GM21526 (cell line): Measurements from ENCODE around the gene ZNF473.
"Not testable (repeated sequence)": the region's sequence is repeated elsewhere in the genome, so short reads cannot be mapped to it uniquely, and the experiment has no call there.

ENCODE experiments used
- ATAC-seq: cut with Tn5 transposase; IDR thresholded peaks from one replicate; pipeline ENCODE4 v1.9.1; 2021; ENCODE audit warnings: moderate library complexity; ENCODE audit not compliant: unreplicated experiment, low FRiP score

The ZNF473 gene

DNA sequence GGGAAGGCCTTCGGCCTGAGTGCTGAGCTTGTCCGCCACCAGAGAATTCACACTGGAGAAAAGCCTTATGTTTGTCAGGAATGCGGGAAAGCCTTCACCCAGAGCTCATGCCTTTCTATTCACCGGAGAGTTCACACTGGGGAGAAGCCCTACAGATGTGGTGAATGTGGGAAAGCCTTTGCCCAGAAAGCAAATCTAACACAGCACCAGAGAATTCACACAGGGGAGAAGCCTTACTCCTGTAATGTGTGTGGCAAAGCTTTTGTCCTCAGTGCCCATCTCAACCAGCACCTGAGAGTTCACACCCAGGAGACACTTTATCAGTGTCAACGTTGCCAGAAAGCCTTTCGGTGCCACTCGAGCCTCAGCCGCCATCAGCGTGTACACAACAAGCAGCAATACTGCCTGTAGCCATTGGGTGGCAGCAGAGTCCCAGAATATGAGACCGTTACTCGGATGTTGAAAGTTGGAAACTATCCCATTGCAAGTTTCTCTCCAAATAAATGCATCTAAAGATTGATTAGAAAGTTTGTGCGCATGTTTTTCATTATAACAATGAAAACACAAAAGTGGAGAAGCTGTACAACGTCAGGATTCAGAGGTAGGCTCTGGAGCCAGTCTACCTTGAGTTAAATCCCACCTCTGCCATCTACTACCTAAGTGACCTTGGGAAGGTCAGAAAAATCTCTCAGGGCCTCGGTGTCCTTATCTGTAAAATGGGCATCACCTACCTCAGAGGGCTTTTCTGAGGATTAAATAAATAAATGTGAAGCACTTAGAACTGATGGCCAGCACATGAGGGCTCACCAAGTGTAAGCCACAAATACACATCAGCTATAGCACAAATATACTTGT lies 21.1 kb downstream of the ZNF473 start:
- ATAC-seq = no peak

- no peak for ATAC-seq
Observed at GRCh38 chr19:50047671-50048070, 21.9 kb downstream of the ZNF473 start.

DNA sequence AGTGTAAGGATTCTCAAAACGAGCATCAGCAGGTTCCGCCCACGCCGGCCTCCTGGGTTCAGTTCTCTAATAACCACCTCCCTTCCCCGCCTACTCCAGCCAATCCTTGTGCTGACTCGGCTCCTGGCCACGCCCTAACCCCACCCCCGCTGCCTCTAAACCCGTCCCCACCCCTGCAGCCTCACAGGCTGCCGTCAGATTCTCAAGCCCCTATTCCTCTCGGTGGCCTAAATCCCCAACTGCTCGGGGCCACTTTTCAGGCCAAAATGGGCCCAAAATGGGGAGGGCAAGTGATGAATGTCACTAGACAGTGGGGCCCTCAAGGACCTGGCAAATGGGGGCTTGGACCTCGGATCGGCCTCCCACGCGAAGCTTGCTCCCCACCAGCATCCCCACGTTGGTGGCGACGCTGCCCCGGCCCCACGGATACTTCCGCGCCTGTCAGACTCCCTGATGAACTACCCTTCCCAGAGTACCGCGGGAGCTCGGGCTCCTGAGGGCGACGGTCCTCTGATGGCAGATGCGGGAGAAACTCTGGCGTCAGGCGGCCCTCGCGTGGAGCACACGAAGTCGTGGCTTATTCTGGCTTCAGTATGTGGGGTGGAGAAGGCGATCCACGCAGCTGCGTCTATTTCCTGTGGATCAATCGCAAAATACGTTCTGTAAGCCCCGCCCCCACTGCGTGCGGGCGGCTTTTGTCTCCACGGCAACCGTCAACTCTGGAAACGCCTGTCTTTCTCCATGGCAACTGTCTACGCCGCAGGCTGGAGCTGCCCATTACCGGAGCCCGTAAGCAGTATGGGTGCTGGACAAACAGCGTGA lies 24.8 kb downstream of the ZNF473 start:
- ATAC-seq = no peak

- not testable (repeated sequence) for ATAC-seq
Observed at GRCh38 chr19:50051228-50051895, 25.6 kb downstream of the ZNF473 start.

GRCh38 chr19:50051964-50052363 lies 26.2 kb downstream of the ZNF473 start:
- ATAC-seq = no peak

DNA sequence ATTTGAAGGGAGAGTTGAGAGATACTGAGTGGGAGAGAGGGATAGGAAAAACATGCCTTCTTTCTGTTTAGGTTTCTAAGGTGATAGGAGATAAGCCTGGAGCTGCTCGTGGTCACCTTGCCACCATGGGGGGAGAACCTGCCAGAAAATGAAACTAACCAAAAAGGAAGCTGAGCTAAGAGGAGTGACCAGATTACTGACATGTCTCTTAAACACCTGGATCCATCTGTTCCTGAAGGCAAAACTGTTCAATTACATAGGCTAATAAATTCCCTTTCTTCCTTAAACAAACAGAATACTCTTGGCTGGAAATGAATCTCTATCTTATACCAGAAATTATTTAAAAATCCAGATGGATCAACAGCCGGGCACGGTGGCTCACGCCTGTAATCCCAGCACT lies 27.3 kb downstream of the ZNF473 start:
- ATAC-seq = no peak

DNA sequence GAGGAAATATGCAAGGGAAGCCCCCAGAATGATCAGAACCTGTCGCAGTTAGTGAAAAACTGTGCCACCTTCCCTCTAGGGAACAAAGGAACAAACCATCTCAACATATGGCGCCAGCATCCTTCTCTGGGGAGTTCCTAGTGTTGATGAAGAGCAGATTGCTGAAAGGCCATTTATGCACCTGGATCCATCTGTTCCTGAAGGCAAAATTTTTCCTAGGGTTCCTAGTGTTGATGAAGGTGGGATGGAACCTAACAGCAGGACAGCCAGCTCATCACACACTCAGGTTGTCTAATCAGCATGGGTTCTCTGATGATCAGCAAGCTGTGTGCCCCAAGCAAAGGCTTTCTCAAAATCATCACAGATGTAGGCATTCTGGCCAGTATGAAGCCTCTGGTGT lies 32.6 kb downstream of the ZNF473 start:
- ATAC-seq = no peak

DNA sequence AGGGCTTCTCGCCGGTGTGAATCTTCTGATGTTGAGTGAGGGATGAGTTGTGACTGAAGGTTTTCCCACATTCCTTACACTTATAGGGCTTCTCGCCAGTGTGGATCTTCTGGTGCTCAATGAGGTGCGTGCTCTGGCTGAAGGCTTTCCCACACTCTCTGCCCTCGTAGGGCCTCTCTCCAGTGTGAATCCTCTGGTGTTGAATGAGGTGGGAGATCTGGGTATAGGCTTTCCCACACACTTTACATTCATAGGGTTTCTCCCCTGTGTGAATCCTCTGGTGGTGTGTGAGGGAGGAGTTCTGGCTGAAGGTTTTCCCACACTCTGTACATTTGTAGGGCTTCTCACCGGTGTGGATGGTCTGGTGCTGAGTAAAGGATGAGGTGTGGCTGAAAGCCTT lies 33.2 kb downstream of the ZNF473 start:
- ATAC-seq = no peak

DNA sequence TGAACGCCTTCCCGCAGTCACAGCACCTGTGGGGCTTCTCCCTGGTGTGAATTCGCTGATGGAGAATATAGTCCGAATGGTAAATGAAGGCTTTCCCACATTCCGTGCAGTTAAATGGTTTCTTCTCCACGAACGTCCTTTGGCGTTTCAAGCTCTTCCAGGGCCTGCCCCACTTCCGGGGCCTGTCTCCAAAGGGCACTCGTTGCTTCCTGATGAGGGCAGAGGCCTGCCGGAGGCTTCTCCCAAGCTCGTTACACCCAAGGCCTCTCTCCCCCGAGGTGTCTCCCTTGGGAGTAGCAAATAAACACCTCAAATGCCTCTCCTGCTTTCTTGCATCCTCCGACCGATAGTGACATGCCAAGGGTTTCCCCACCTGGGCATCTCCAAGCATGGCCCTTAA lies 34.3 kb downstream of the ZNF473 start:
- no peak for ATAC-seq

- no peak for ATAC-seq
Observed at GRCh38 chr19:50061650-50062049, 35.8 kb downstream of the ZNF473 start.

DNA sequence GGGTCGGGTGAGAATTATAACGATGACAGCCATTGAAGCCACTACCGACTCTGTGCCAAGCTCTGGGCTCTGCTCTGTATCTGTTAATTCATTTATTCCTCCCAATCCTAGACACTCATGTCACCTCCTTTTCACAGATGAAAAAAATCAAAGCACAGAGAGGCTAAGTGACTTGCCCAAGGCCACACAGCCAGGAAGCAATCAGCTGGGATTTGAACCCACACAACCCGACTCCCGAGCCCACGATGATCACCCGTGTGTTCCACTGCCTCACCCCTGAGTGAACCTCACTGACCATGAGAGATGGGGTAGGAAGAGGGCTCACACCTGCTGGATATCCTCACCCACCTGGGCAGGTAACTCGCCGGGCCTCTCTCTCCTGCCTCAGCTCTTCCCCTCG lies 40.1 kb downstream of the ZNF473 start:
- no peak for ATAC-seq

GRCh38 chr19:50067575-50067974 lies 41.8 kb downstream of the ZNF473 start:
- ATAC-seq = no peak

GRCh38 chr19:50068382-50068781 lies 42.6 kb downstream of the ZNF473 start:
- ATAC-seq = not testable (repeated sequence)

DNA sequence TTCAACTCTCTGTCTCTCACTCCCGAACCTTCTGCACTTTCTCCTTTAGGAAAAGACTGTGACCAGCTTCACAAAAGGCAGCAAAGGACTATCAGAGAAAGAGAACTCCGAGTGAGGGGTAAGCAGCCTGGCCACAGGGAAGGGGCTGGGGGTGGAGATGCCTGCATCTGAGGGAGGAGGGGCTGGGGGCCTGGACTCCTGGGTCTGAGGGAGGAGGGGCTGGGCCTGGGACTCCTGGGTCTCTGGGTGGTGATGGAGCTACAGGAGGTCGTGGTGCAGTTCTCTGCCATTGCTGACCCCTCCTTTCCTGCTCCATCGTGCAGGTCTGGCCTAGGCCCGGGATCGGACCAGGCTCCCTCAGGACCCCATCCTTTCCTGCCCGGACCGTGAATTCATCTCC lies 49.3 kb downstream of the ZNF473 start:
- ATAC-seq = not testable (repeated sequence)

DNA sequence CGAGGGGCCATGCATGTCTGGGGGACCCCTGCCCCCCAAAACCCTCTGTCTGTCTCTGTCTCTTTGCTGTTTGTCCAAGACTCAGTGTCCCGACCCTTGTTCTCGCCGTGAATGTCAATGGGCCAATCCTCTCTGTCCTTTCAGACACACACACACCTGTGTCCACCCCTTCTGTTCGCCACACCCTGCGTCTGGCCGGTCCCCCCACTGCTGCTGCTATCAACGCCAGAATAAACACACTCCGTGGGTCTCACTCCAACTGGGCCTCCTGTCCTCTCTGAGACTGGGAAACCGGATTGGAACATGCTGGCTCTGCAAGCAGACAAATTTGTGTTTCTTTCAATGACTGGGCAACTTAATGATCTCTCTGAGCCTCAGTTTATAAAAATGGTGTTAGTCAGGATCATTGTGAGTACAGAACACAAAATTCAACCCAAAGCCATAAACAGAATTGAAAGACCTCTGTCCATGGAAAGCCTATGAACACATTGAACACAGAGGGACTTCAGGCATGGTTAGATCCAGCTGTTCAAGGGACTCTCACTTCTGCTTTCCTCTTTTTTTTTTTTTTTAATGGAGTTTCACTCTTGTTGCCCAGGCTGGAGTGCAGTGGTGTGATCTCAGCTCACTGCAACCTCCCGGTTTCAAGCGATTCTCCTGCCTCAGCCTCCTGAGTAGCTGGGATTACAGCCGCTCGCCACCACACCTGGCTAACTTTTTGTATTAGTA lies 50.0 kb downstream of the ZNF473 start:
- ATAC-seq = not testable (repeated sequence)

GRCh38 chr19:50076581-50077355 lies 51.0 kb downstream of the ZNF473 start:
- not testable (repeated sequence) for ATAC-seq

- not testable (repeated sequence) for ATAC-seq
Observed at GRCh38 chr19:50079014-50079413, 53.2 kb downstream of the ZNF473 start.

DNA sequence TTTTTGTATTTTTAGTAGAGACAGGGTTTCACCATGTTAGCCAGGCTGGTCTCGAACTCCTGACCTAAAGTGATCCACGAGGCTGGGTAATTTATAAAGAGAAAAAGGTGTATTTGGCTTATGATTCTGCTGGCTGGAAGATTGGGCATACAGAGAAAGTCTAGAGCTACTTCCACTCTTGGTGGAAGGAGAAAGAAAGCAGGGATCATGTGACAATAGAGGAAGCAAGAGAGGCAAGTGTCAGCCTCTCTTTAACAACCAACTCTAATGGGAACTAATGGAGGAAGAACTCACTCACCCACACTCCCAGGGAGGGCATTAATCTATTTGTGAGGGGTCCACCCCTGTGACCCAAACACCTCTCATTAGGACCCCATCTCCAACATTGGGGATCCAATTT lies 58.6 kb downstream of the ZNF473 start:
- not testable (repeated sequence) for ATAC-seq

- ATAC-seq = not testable (repeated sequence)
Observed at GRCh38 chr19:50087153-50087552, 61.3 kb downstream of the ZNF473 start.

DNA sequence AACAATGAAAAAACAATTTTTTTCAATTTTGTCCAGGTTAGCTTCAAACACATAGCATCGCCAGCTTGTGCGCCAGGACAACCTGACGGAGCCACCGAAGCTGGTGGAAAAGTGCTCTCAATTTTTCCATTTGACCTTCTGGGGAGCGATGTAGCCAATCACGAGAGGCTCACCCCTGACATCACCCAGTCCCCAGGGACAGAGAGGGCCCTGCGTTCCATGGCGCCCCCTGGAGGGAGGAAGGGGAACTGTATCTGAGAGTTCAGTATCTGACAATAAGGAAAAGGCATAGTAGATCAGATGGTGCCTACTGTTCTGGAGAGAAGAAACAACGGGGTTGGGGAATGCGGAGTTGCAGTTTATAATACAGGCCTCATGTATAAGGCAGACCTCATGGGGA lies 64.9 kb downstream of the ZNF473 start:
- not testable (repeated sequence) for ATAC-seq
